Liver (tissue), 3 donors: ENCODE measurements around the gene SP100.

ENCODE experiments used
- EGR1 ChIP-seq, 2 donors: IDR thresholded peaks; 2 replicates each; pipeline ENCODE4 v1.6.1; 2016 to 2018; ENCODE audit warnings: antibody characterized with exemption in 2 of 2, low read depth in 2 of 2
- FOXA1 ChIP-seq: IDR thresholded peaks from 2 replicates; pipeline ENCODE4 v1.6.1; 2016; ENCODE audit warnings: antibody characterized with exemption
- GABPA ChIP-seq, 2 donors: IDR thresholded peaks in 1 of 2; conservative IDR thresholded peaks in 1 of 2; 2 replicates each; pipeline ENCODE4 v1.6.1; 2016; ENCODE audit warnings: antibody characterized with exemption in 2 of 2, mild to moderate bottlenecking in 1 of 2, moderate library complexity in 1 of 2
- HNF4G ChIP-seq: IDR thresholded peaks from 2 replicates; pipeline ENCODE4 v1.6.1; 2016; ENCODE audit warnings: antibody characterized with exemption
- JUND ChIP-seq, 2 donors: IDR thresholded peaks; 2 replicates each; pipeline ENCODE4 v1.6.1; 2016; ENCODE audit warnings: antibody characterized with exemption in 2 of 2
- MAX ChIP-seq: IDR thresholded peaks from 2 replicates; pipeline ENCODE4 v1.6.1; 2016; ENCODE audit warnings: antibody characterized with exemption
- NR2F2 ChIP-seq: IDR thresholded peaks from 2 replicates; pipeline ENCODE4 v1.6.1; 2016; ENCODE audit warnings: antibody characterized with exemption
- RAD21 ChIP-seq, 2 donors: IDR thresholded peaks; 2 replicates each; pipeline ENCODE4 v1.6.1; 2016; ENCODE audit warnings: antibody characterized with exemption in 2 of 2, mild to moderate bottlenecking in 2 of 2
- SP1 ChIP-seq: IDR thresholded peaks from 2 replicates; pipeline ENCODE4 v1.6.1; 2018; ENCODE audit warnings: antibody characterized with exemption, mild to moderate bottlenecking
- TAF1 ChIP-seq: conservative IDR thresholded peaks from 2 replicates; pipeline ENCODE4 v1.6.1; 2016; ENCODE audit warnings: antibody characterized with exemption, mild to moderate bottlenecking
- YY1 ChIP-seq: IDR thresholded peaks from 2 replicates; pipeline ENCODE4 v1.6.1; 2016; ENCODE audit warnings: antibody characterized with exemption, mild to moderate bottlenecking
- TF ChIP-seq, protein P1 (sequence below): fragments of 150-350 bp; IDR thresholded peaks from 2 replicates; pipeline ENCODE4 v1.5.1; 2017; ENCODE audit warnings: improper control_type of control experiment, low read depth, low read length; ENCODE audit not compliant: missing input control
- TF ChIP-seq, protein P2 (sequence below): IDR thresholded peaks from 2 replicates; pipeline ENCODE4 v1.6.1; 2016; ENCODE audit warnings: antibody characterized with exemption, mild to moderate bottlenecking
- donor health status: healthy.
- donor health status: healthy.

- TF ChIP-seq, protein P1, sequence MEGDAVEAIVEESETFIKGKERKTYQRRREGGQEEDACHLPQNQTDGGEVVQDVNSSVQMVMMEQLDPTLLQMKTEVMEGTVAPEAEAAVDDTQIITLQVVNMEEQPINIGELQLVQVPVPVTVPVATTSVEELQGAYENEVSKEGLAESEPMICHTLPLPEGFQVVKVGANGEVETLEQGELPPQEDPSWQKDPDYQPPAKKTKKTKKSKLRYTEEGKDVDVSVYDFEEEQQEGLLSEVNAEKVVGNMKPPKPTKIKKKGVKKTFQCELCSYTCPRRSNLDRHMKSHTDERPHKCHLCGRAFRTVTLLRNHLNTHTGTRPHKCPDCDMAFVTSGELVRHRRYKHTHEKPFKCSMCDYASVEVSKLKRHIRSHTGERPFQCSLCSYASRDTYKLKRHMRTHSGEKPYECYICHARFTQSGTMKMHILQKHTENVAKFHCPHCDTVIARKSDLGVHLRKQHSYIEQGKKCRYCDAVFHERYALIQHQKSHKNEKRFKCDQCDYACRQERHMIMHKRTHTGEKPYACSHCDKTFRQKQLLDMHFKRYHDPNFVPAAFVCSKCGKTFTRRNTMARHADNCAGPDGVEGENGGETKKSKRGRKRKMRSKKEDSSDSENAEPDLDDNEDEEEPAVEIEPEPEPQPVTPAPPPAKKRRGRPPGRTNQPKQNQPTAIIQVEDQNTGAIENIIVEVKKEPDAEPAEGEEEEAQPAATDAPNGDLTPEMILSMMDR, result no peak
- peak; percentile 17 for TF ChIP-seq YY1
- no peak for TF ChIP-seq JUND (IDR thresholded peaks at IDR 0.05)
- TF ChIP-seq TAF1, result no peak
- no peak for TF ChIP-seq MAX
- TF ChIP-seq FOXA1, result no peak
- TF ChIP-seq HNF4G, result no peak
- TF ChIP-seq EGR1 (IDR thresholded peaks at IDR 0.05; ENCODE audit: low read depth in 2 of 2), result no peak
- TF ChIP-seq RAD21 (IDR thresholded peaks at IDR 0.05), result no peak
- TF ChIP-seq NR2F2, result no peak
- TF ChIP-seq, protein P2, sequence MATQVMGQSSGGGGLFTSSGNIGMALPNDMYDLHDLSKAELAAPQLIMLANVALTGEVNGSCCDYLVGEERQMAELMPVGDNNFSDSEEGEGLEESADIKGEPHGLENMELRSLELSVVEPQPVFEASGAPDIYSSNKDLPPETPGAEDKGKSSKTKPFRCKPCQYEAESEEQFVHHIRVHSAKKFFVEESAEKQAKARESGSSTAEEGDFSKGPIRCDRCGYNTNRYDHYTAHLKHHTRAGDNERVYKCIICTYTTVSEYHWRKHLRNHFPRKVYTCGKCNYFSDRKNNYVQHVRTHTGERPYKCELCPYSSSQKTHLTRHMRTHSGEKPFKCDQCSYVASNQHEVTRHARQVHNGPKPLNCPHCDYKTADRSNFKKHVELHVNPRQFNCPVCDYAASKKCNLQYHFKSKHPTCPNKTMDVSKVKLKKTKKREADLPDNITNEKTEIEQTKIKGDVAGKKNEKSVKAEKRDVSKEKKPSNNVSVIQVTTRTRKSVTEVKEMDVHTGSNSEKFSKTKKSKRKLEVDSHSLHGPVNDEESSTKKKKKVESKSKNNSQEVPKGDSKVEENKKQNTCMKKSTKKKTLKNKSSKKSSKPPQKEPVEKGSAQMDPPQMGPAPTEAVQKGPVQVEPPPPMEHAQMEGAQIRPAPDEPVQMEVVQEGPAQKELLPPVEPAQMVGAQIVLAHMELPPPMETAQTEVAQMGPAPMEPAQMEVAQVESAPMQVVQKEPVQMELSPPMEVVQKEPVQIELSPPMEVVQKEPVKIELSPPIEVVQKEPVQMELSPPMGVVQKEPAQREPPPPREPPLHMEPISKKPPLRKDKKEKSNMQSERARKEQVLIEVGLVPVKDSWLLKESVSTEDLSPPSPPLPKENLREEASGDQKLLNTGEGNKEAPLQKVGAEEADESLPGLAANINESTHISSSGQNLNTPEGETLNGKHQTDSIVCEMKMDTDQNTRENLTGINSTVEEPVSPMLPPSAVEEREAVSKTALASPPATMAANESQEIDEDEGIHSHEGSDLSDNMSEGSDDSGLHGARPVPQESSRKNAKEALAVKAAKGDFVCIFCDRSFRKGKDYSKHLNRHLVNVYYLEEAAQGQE, result no peak
- no peak for TF ChIP-seq SP1
- TF ChIP-seq GABPA (IDR thresholded peaks at IDR 0.05 in 1 of 2, conservative IDR thresholded peaks at IDR 0.05 in 1 of 2), result no peak
These were observed 173.6 kb downstream of the SP100 start for GRCh38 chr2:230589497-230590015.
